K562 (cell line): ENCODE data around the gene HRH1. TPM values are rescaled to one million over a fixed set of nuclear protein-coding genes. Genes with fewer than 3 reads are reported as not detected.
A peak's percentile ranks its signal among the peaks of the same experiment; 100 is the strongest.
"Not testable (repeated sequence)": the region's sequence is repeated elsewhere in the genome, so short reads cannot be mapped to it uniquely, and the experiment has no call there.

Experiments used
- CTBP1 ChIP-seq: fragments of 450-650 bp; IDR thresholded peaks from 2 replicates; pipeline ENCODE4 v1.6.1; 2016; ENCODE audit warnings: borderline replicate concordance
- NR4A1 ChIP-seq, 2 experiments: fragments of 250-450 bp in 1 of 2; fragments of 450-650 bp in 1 of 2; sonication (Bioruptor Pico) in 1 of 2; IDR thresholded peaks; 2 replicates each; pipeline versions ENCODE4 v1.4.0 to v1.6.1; 2016 to 2020; ENCODE audit warnings: mild to moderate bottlenecking in 2 of 2, missing compliant biosample characterization in 1 of 2, missing genetic modification characterization in 1 of 2, moderate library complexity in 1 of 2
- SOX6 ChIP-seq: fragments of 450-650 bp; IDR thresholded peaks from 2 replicates; pipeline ENCODE4 v1.6.1; 2014; ENCODE audit warnings: mild to moderate bottlenecking
- TCF3 ChIP-seq: sonication (generic); formaldehyde crosslinking; IDR thresholded peaks from 2 replicates; pipeline ENCODE4 v1.4.0; 2020; ENCODE audit warnings: mild to moderate bottlenecking, missing genetic modification reagents
- TEAD1 ChIP-seq, 2 experiments: fragments of 450-650 bp in 1 of 2; sonication (generic) in 1 of 2; formaldehyde crosslinking; IDR thresholded peaks; 2 replicates each; pipeline versions ENCODE4 v1.4.0 to v1.8.0; 2020 to 2022; ENCODE audit warnings: mild to moderate bottlenecking in 2 of 2, missing genetic modification reagents in 1 of 2
- ZBTB11 ChIP-seq, 3 experiments: fragments of 200-800 bp in 1 of 3; fragments of 250-450 bp in 1 of 3; fragments of 450-650 bp in 1 of 3; sonication (Bioruptor Pico) in 1 of 3; sonication (Bioruptor generic) in 1 of 3; formaldehyde crosslinking in 1 of 3; IDR thresholded peaks; 2 replicates each; pipeline versions ENCODE4 v1.6.1 to v1.8.0; 2016 to 2022; ENCODE audit warnings: mild to moderate bottlenecking in 2 of 3, missing genetic modification characterization in 2 of 3, missing compliant biosample characterization in 1 of 3, moderate library complexity in 1 of 3
- ZNF134 ChIP-seq: fragments of 250-450 bp; sonication (Bioruptor Pico); conservative IDR thresholded peaks from 2 replicates; pipeline ENCODE4 v1.4.0; 2020
- ZNF766 ChIP-seq: fragments of 200-800 bp; sonication (Bioruptor generic); conservative IDR thresholded peaks from 2 replicates; pipeline ENCODE4 v1.6.1; 2016; ENCODE audit warnings: missing genetic modification characterization, missing compliant biosample characterization
- polyA plus RNA-seq, 8 experiments: library from polyadenylated mRNA; depleted of rRNA in 4 of 8; stranded (reverse) in 5 of 8; unstranded in 3 of 8; fragments of >200 nt; fragmentation: Nextera tagmentation in 2 of 8; fragmentation: Illumina TruSeq in 1 of 8; extraction: Ambion mirVana in 2 of 8; extraction: Trizol in 1 of 8; gene quantifications; 2 replicates each; pipeline versions ENCODE4 v1.2.1 to v1.2.3, GENCODE V29; 2011 to 2014; ENCODE audit warnings: inconsistent platforms in 1 of 8, missing spikeins in 1 of 8
- total RNA-seq, 7 experiments: library from RNA; depleted of rRNA in 6 of 7; stranded (reverse); fragments of >200 nt in 6 of 7; fragmentation: Illumina TruSeq in 2 of 7; extraction: Trizol in 2 of 7; gene quantifications; 2 replicates each; pipeline versions ENCODE4 v1.2.1 to v1.2.3, GENCODE V29; 2011 to 2021; ENCODE audit warnings: low replicate concordance in 1 of 7
- TF ChIP-seq, protein P1 (sequence below): fragments of 200-800 bp; sonication (Bioruptor generic); IDR thresholded peaks from 2 replicates; pipeline ENCODE4 v1.6.1; 2017; ENCODE audit warnings: missing genetic modification characterization, missing compliant biosample characterization

The HRH1 gene
- total and polyA plus RNA-seq, 9 of the 15 experiments (the other 6 are each of a cell fraction or from before 2014, with no cell fraction given), result 0.03 to 0.15 (median 0.06) TPM; not detected in 1

DNA sequence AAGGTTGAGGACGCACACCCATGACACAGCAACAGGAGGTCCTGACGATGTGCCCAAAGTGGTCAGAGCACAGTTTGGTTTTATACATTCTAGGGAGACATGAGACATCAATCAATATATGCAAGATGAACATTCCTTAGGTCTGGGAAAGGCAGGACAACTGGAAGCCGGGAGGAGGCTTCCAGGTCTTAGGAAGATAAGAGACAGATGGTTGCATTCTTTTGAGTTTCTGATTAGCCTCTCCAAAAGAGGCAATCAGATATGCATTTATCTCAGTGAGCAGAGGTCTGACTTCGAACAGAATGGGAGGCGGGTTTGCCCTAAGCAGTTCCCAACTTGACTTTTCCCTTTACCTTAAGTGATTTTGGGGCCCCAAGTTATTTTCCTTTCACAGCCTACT is 101.2 kb downstream of the HRH1 start (continued):
- TF ChIP-seq, protein P1, sequence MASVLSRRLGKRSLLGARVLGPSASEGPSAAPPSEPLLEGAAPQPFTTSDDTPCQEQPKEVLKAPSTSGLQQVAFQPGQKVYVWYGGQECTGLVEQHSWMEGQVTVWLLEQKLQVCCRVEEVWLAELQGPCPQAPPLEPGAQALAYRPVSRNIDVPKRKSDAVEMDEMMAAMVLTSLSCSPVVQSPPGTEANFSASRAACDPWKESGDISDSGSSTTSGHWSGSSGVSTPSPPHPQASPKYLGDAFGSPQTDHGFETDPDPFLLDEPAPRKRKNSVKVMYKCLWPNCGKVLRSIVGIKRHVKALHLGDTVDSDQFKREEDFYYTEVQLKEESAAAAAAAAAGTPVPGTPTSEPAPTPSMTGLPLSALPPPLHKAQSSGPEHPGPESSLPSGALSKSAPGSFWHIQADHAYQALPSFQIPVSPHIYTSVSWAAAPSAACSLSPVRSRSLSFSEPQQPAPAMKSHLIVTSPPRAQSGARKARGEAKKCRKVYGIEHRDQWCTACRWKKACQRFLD (CRISPR knock-in tag), result 0 out of 2 replicates have a peak, but pooled peaks have one; percentile 46
- TF ChIP-seq ZBTB11 (CRISPR knock-in tag; IDR thresholded peaks at IDR 0.05) (0 out of 6 replicates have a peak, but pooled peaks of 1 of the 3 experiments have one; percentile 42), ZNF766 (CRISPR knock-in tag) (peak; percentile 46; the same call in 1 of the 2 replicates), SOX6 (peak; percentile 83), NR4A1 (tag; IDR thresholded peaks at IDR 0.05) (0 out of 2 replicates have a peak, but pooled peaks have one; percentile 40), ZNF134 (peak; percentile 61; the same call in 1 of the 2 replicates), CTBP1 (peak; percentile 32; the same call in 1 of the 2 replicates), TEAD1 (CRISPR knock-in tag; IDR thresholded peaks at IDR 0.05) (peak in 1 of 2 experiments; percentile 90; a peak in 2 of 4 replicates), TCF3 (peak; percentile 49)
- not testable (repeated sequence) for TF ChIP-seq NR4A1 (CRISPR knock-in tag; IDR thresholded peaks at IDR 0.05)
